ENCODE data around the gene APLF. TPM values are rescaled to one million over a fixed set of nuclear protein-coding genes. Genes with fewer than 3 reads are reported as not detected.

Gene APLF
- polyA plus RNA-seq, 2 of the 4 experiments (the other 2 are of a cell fraction) = 1.5 to 2.8 TPM

DNA sequence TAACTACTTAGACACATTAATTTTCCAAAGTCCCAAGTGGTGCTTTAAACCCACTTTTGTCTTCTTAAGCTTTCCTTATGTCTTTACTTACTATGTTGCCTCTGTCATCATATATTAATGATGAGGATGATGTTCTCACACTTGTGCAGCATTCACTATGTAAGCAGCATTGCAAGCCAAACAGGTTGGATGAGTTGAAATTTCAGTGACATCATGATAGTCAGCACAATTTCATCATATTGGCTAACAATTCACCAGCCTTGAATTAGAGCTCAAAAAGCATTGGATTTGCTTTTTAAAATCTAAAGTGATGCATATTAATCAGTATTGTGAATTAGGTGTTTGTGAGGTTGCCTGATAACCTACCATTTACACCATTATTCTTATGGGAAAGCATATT is 7.7 kb downstream of the APLF start:
- H3K4me1 ChIP-seq = no peaks in the 10 kb centered on the region
- no peak overlapping the region for H3K4me3 ChIP-seq
- TF ChIP-seq EHF (CRISPR knock-in tag; IDR thresholded peaks at IDR 0.05) (no peak), MAFK (IDR thresholded peaks at IDR 0.05; ENCODE audit: partially characterized antibody) (peak; percentile 60)
- H3K4me2 ChIP-seq = no peak overlapping the region
- no peak for ATAC-seq
- no peaks in the 10 kb centered on the region for H3K9me3 ChIP-seq
- no peak overlapping the region for H3K27ac ChIP-seq
- ChIA-PET CTCF (interaction anchor here (1.4 to 4.6 kb wide), 4 partner anchors 11 to 451 kb away, joined by 4 to 31 read pairs (median 8); no protein-coding TSS in a partner anchor), POLR2A (no interaction called here)
- DNase-seq (ENCODE audit: low read depth in 1 of 2, low spot score in 1 of 2) = no peak
- peak; percentile 61 for FAIRE-seq

DNA sequence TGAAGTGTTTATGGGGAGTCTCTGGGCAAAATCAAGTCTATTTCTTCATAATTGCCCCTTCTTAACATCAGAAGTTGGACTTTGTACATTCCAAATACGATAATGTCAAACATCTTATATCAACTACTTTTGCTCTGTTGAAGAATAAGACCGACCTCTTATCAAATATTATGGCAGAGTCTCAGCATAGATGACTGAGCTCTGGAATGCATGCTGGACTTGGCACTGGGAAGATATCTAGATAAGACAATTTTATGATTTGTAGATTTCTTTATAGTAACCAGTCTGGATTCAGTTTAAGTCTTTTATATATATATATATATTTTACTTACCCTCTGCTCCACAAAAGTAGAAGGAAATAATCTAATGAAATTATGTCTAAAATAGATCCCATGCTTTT is 8.2 kb downstream of the APLF start:
- ATAC-seq (no peak), FAIRE-seq (no peak), DNase-seq (ENCODE audit: low read depth in 1 of 2, low spot score in 1 of 2) (no peak)
- H3K4me3 ChIP-seq = no peak overlapping the region
- H3K27ac ChIP-seq = no peak overlapping the region
- H3K9me3 ChIP-seq = no peaks in the 10 kb centered on the region
- no peaks in the 10 kb centered on the region for H3K4me1 ChIP-seq
- CTCF ChIA-PET = interaction anchor here (1.4 to 4.6 kb wide), 3 partner anchors 12 to 276 kb away, joined by 4 to 31 read pairs (median 10); no protein-coding TSS in a partner anchor
- WGBS (ENCODE audit: missing lambda C conversion rate) = 36% methylated on average over 2 of the region's 2 CpGs
- TF ChIP-seq CEBPB (IDR thresholded peaks at IDR 0.05) = no peak
- no peak overlapping the region for H3K4me2 ChIP-seq
- POLR2A ChIA-PET = no interaction called here

DNA sequence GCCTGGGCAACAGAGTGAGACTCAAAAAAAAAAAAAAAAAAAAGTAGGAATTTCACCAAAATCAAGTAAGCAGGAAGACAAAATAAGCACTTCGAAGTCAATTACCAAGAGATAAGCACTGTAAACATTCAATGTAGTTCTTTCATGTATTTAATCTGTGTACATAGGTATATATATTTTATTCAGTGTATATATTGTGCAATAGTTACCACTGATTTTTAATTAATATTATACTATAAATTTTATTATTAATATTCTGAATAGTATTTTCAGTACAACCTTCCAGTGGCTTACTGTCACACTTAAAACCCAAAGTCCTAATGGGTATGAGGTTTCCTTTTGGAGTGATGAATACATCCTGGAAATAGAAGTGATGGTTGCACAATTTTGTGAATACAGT is 9.1 kb downstream of the APLF start:
- H3K27ac ChIP-seq = no peak overlapping the region
- no peaks in the 10 kb centered on the region for H3K4me1 ChIP-seq
- ChIA-PET POLR2A (no interaction called here), CTCF (interaction anchor here (1.9 to 2.9 kb wide), 3 partner anchors 12 to 449 kb away, joined by 7 to 14 read pairs (median 12); no protein-coding TSS in a partner anchor)
- TF ChIP-seq CEBPB (IDR thresholded peaks at IDR 0.05) (0 out of 4 replicates have a peak, but pooled peaks of 1 of the 2 experiments have one; percentile 28), ZFP36 (IDR thresholded peaks at IDR 0.05; ENCODE audit: borderline replicate concordance, partially characterized antibody) (no peak)
- FAIRE-seq (no peak), DNase-seq (ENCODE audit: low read depth in 1 of 2, low spot score in 1 of 2) (no peak), ATAC-seq (no peak)
- no peak overlapping the region for H3K4me3 ChIP-seq
- 75% methylated on average over 1 of the region's 1 CpG for WGBS (ENCODE audit: missing lambda C conversion rate)
- H3K9me3 ChIP-seq = no peaks in the 10 kb centered on the region
- no peak overlapping the region for H3K4me2 ChIP-seq

DNA sequence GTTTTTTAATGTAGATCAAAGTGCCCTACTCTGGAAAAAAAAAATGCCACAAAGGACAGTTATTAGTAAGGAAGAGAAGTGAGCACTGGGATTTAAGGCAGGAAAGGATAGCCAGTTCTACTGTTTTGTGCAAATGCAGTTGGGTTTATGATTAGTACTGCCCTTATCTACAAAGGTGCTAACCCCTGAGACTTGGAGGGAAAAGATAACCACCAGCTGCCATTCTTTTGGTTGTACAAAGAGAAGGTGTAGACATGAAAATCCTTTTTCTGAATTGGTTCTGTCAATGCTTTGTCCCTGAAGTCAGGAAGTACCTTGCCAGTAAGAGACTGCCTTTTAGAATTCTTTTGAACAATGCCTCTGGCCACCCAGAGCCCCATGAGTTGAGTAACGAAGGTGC is 11.3 kb downstream of the APLF start:
- H3K9me3 ChIP-seq = no peaks in the 10 kb centered on the region
- H3K4me2 ChIP-seq = no peak overlapping the region
- TF ChIP-seq RNF2 (IDR thresholded peaks at IDR 0.05; ENCODE audit: borderline replicate concordance, low read depth) (no peak), RAD21 (conservative IDR thresholded peaks at IDR 0.05 in 1 of 2, IDR thresholded peaks at IDR 0.05 in 1 of 2) (no peak), SREBF2 (IDR thresholded peaks at IDR 0.05) (no peak), MAZ (IDR thresholded peaks at IDR 0.05; ENCODE audit: borderline replicate concordance, low read depth, low read length) (no peak)
- TF ChIP-seq, protein P1, sequence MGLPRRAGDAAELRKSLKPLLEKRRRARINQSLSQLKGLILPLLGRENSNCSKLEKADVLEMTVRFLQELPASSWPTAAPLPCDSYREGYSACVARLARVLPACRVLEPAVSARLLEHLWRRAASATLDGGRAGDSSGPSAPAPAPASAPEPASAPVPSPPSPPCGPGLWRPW (IDR thresholded peaks at IDR 0.05) = no peak
- TF ChIP-seq, protein P2, sequence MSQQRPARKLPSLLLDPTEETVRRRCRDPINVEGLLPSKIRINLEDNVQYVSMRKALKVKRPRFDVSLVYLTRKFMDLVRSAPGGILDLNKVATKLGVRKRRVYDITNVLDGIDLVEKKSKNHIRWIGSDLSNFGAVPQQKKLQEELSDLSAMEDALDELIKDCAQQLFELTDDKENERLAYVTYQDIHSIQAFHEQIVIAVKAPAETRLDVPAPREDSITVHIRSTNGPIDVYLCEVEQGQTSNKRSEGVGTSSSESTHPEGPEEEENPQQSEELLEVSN (IDR thresholded peaks at IDR 0.05; ENCODE audit: borderline replicate concordance, low read depth) = no peak
- TF ChIP-seq, protein P3, sequence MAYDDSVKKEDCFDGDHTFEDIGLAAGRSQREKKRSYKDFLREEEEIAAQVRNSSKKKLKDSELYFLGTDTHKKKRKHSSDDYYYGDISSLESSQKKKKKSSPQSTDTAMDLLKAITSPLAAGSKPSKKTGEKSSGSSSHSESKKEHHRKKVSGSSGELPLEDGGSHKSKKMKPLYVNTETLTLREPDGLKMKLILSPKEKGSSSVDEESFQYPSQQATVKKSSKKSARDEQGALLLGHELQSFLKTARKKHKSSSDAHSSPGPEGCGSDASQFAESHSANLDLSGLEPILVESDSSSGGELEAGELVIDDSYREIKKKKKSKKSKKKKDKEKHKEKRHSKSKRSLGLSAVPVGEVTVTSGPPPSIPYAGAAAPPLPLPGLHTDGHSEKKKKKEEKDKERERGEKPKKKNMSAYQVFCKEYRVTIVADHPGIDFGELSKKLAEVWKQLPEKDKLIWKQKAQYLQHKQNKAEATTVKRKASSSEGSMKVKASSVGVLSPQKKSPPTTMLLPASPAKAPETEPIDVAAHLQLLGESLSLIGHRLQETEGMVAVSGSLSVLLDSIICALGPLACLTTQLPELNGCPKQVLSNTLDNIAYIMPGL (CRISPR knock-in tag; IDR thresholded peaks at IDR 0.05; ENCODE audit: borderline replicate concordance) = no peak
- ATAC-seq (no peak), DNase-seq (ENCODE audit: low read depth in 1 of 2, low spot score in 1 of 2) (no peak), FAIRE-seq (no peak)
- no peak overlapping the region for H3K4me3 ChIP-seq
- WGBS (ENCODE audit: missing lambda C conversion rate) = 30% methylated on average over 1 of the region's 1 CpG
- H3K4me1 ChIP-seq = peaks cover 4% of the 10 kb centered on the region; the same call in 1 of the 3 replicates
- ChIA-PET POLR2A (no interaction called here), CTCF (interaction anchor here (1.7 to 2.9 kb wide), 3 partner anchors 9 to 15 kb away, joined by 6 to 14 read pairs (median 12); partner anchors contain the start of genes APLF and FBXO48)
- H3K27ac ChIP-seq = no peak overlapping the region

DNA sequence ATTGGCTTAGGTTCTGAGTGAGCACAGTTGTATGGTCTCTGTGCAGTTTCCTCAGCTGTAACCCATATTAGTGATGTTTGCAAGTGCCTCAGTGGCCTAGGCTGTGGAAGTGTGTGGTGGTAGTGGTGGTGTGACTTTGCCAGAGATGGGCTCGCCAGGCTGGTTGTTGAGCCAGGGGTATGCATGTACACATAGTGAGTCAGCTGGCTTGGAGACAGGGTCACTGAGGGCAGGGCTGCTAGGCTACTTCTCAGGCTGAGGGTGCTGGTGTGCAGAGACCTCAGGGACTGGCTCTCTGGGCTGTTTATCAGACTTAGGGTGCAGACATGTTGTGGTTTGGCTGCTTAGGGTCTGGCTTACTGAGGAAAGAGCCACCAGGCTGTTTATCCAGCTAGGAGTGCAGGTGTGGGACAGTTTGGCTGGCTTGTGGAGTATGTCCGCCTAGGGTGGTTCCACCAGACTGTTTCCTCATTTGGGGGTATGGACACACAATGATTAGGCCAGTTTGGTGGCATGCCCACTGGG is 15.0 kb downstream of the APLF start:
- no peak for TF ChIP-seq HOXB5 (CRISPR knock-in tag; IDR thresholded peaks at IDR 0.05)
- TF ChIP-seq NR3C1 (IDR thresholded peaks at IDR 0.05) = no peak
- TF ChIP-seq RAD21 (conservative IDR thresholded peaks at IDR 0.05 in 1 of 2, IDR thresholded peaks at IDR 0.05 in 1 of 2) = no peak
- TF ChIP-seq CHD4 (IDR thresholded peaks at IDR 0.05; ENCODE audit: borderline replicate concordance) = no peak
- no peak for TF ChIP-seq RCOR1 (IDR thresholded peaks at IDR 0.05; ENCODE audit: low read depth, low read length)
- no peak for TF ChIP-seq ZFP36 (IDR thresholded peaks at IDR 0.05; ENCODE audit: borderline replicate concordance, partially characterized antibody)
- TF ChIP-seq HDAC2 (IDR thresholded peaks at IDR 0.05) = no peak
- TF ChIP-seq, protein P3 (CRISPR knock-in tag; IDR thresholded peaks at IDR 0.05; ENCODE audit: borderline replicate concordance) = no peak
- TF ChIP-seq, protein P1 (IDR thresholded peaks at IDR 0.05) = no peak
- no peak for TF ChIP-seq ZC3H11A (IDR thresholded peaks at IDR 0.05)
- no peak for TF ChIP-seq KDM5A (IDR thresholded peaks at IDR 0.05)
- TF ChIP-seq JUN (IDR thresholded peaks at IDR 0.05) = no peak
- no peak for TF ChIP-seq ZSCAN20 (CRISPR knock-in tag; IDR thresholded peaks at IDR 0.05)
- ChIA-PET POLR2A (no interaction called here), CTCF (interaction anchor here (1.0 to 2.6 kb wide), 9 partner anchors 8 to 444 kb away, joined by 3 to 10 read pairs (median 4); no protein-coding TSS in a partner anchor)
- no peak overlapping the region for H3K4me2 ChIP-seq
- H3K4me3 ChIP-seq = no peak overlapping the region
- no peak overlapping the region for H3K27ac ChIP-seq
- H3K9me3 ChIP-seq = no peaks in the 10 kb centered on the region
- DNase-seq (ENCODE audit: low read depth in 1 of 2, low spot score in 1 of 2) = no peak
- WGBS (ENCODE audit: missing lambda C conversion rate) = 67% methylated on average over 2 of the region's 2 CpGs
- ATAC-seq = no peak; a peak in 2 of 6 replicates
- FAIRE-seq = no peak
- peaks cover 4% of the 10 kb centered on the region; the same call in 1 of the 3 replicates for H3K4me1 ChIP-seq

Data from A549 (cell line).